ENCODE data around the gene FLT3.

GRCh38 chr13:27970382-27971235, 129.8 kb downstream of the FLT3 start:
- TF ChIP-seq POLR2AphosphoS5 (IDR thresholded peaks at IDR 0.05): no peak
- no peak for TF ChIP-seq CTCF (IDR thresholded peaks at IDR 0.05)
- TF ChIP-seq POLR2A (IDR thresholded peaks at IDR 0.05): no peak
